ENCODE results near the gene NFKBIZ.

Gene NFKBIZ

GRCh38 chr3:101848754-101849713 is at the start of gene NFKBIZ:
Gene NFKBIZ, plus strand, starts transcription at chr3:101849514. Its CDS starts 115 bp downstream, at chr3:101849629.
- peak; percentile 97 for DNase-seq (ENCODE audit: low spot score)

- no peak for DNase-seq (ENCODE audit: low spot score)
Observed at GRCh38 chr3:101801174-101801573, 48.1 kb upstream of the NFKBIZ start.

GRCh38 chr3:101802179-101802578 is 47.1 kb upstream of the NFKBIZ start:
- no peak for DNase-seq (ENCODE audit: low spot score)

- DNase-seq (ENCODE audit: low spot score), result peak; percentile 74
Observed at GRCh38 chr3:101803173-101803782, 46.0 kb upstream of the NFKBIZ start.

GRCh38 chr3:101803939-101804338 is 45.4 kb upstream of the NFKBIZ start:
- DNase-seq (ENCODE audit: low spot score), result no peak

GRCh38 chr3:101806491-101806890 is 42.8 kb upstream of the NFKBIZ start:
- DNase-seq (ENCODE audit: low spot score), result no peak

GRCh38 chr3:101807888-101808287 is 41.4 kb upstream of the NFKBIZ start:
- DNase-seq (ENCODE audit: low spot score), result no peak

GRCh38 chr3:101809178-101810021 is 39.9 kb upstream of the NFKBIZ start:
- peak; percentile 76 for DNase-seq (ENCODE audit: low spot score)

GRCh38 chr3:101810022-101810418 is 39.3 kb upstream of the NFKBIZ start:
- DNase-seq (ENCODE audit: low spot score), result no peak

GRCh38 chr3:101811875-101812274 is 37.4 kb upstream of the NFKBIZ start:
- no peak for DNase-seq (ENCODE audit: low spot score)

- DNase-seq (ENCODE audit: low spot score), result no peak
Observed at GRCh38 chr3:101812895-101813294, 36.4 kb upstream of the NFKBIZ start.

- DNase-seq (ENCODE audit: low spot score), result peak; percentile 41
Observed at GRCh38 chr3:101813817-101814440, 35.4 kb upstream of the NFKBIZ start.

GRCh38 chr3:101814835-101815234 is 34.5 kb upstream of the NFKBIZ start:
- DNase-seq (ENCODE audit: low spot score), result no peak

GRCh38 chr3:101816215-101817149 is 32.8 kb upstream of the NFKBIZ start:
- DNase-seq (ENCODE audit: low spot score), result no peak

- DNase-seq (ENCODE audit: low spot score), result no peak
Observed at GRCh38 chr3:101817992-101818391, 31.3 kb upstream of the NFKBIZ start.

GRCh38 chr3:101819649-101820206 is 29.6 kb upstream of the NFKBIZ start:
- no peak for DNase-seq (ENCODE audit: low spot score)

GRCh38 chr3:101821503-101821902 is 27.8 kb upstream of the NFKBIZ start:
- DNase-seq (ENCODE audit: low spot score), result no peak

- DNase-seq (ENCODE audit: low spot score), result no peak
Observed at GRCh38 chr3:101823525-101823924, 25.8 kb upstream of the NFKBIZ start.

GRCh38 chr3:101824702-101825101 is 24.6 kb upstream of the NFKBIZ start:
- no peak for DNase-seq (ENCODE audit: low spot score)

- no peak for DNase-seq (ENCODE audit: low spot score)
Observed at GRCh38 chr3:101825904-101826445, 23.3 kb upstream of the NFKBIZ start.

All from COLO829 (cell line).